B cell (primary cell): ENCODE measurements around the gene TF. TPM values are rescaled to one million over a fixed set of nuclear protein-coding genes. Genes with fewer than 3 reads are reported as not detected.

Source experiments
- ATAC-seq: fragments of 200-7000 bp; cut with Tn5 transposase; one replicate; pipeline ENCODE4 v1.10.0; 2021; ENCODE audit warnings: low read depth, mild to moderate bottlenecking, moderate number of reproducible peaks, moderate library complexity
- CTCF ChIA-PET: fragments of 350-600 bp; sonication (Branson Sonifier 250); formaldehyde crosslinking; loops from one replicate; lab custom pipeline; 2021; ENCODE audit warnings: antibody characterized with exemption, inconsistent platforms; lab: Charles Lee
- POLR2A ChIA-PET: fragments of 350-600 bp; sonication (Branson Sonifier 250); formaldehyde crosslinking; loops from one replicate; lab custom pipeline; 2021; ENCODE audit warnings: antibody characterized with exemption; lab: Charles Lee
- DNase-seq: peaks from one replicate; pipeline ENCODE4 v3.0.0; 2013
- H2AFZ ChIP-seq: 2 replicates; pipeline ENCODE4 v1.6.1; 2012; ENCODE audit warnings: mild to moderate bottlenecking, low read depth, low read length; ENCODE audit not compliant: insufficient read depth, poor library complexity, severe bottlenecking
- H3K27ac ChIP-seq, 2 donors: 1 replicate in 1 of 2; 2 replicates in 1 of 2; pipeline ENCODE4 v1.5.1; 2012 to 2013; ENCODE audit warnings: low read length in 2 of 2, mild to moderate bottlenecking in 2 of 2, moderate library complexity in 1 of 2
- H3K27me3 ChIP-seq, 4 experiments: fragments of 200-600 bp in 1 of 4; sonication (generic) in 1 of 4; replicated peaks in 1 of 4; 1 replicate in 2 of 4; 2 replicates in 2 of 4; pipeline versions ENCODE4 v1.6.1 to v1.7.0; 2013 to 2016; ENCODE audit warnings: low read length in 3 of 4, mild to moderate bottlenecking in 2 of 4, mixed read lengths in 1 of 4, moderate library complexity in 1 of 4; ENCODE audit not compliant: insufficient read depth in 4 of 4, control insufficient read depth in 3 of 4; ENCODE audit errors: control extremely low read depth in 1 of 4
- H3K36me3 ChIP-seq, 2 experiments: replicated peaks in 1 of 2; 1 replicate in 1 of 2; 2 replicates in 1 of 2; pipeline versions ENCODE4 v1.6.1 to v1.7.1; 2013; ENCODE audit warnings: low read length in 1 of 2; ENCODE audit not compliant: insufficient read depth in 2 of 2, control insufficient read depth in 1 of 2; ENCODE audit errors: control extremely low read depth in 1 of 2, extremely low read depth in 1 of 2
- H3K4me1 ChIP-seq, 2 donors: fragments of 200-600 bp in 1 of 2; sonication (generic) in 1 of 2; 1 replicate in 1 of 2; 2 replicates in 1 of 2; pipeline versions ENCODE4 v1.5.1 to v1.6.1; 2013 to 2017; ENCODE audit warnings: low read length in 2 of 2; ENCODE audit not compliant: control insufficient read depth in 2 of 2, insufficient read depth in 2 of 2
- H3K4me2 ChIP-seq: replicated peaks from 2 replicates; pipeline ENCODE3; 2012; ENCODE audit warnings: mild to moderate bottlenecking, low read depth, low read length; ENCODE audit not compliant: poor library complexity, severe bottlenecking
- H3K4me3 ChIP-seq, 5 experiments: fragments of 200-600 bp in 1 of 5; sonication (generic) in 1 of 5; 1 replicate in 3 of 5; 2 replicates in 2 of 5; pipeline versions ENCODE4 v1.5.1 to v1.7.0; 2011 to 2016; ENCODE audit warnings: low read length in 4 of 5, mild to moderate bottlenecking in 4 of 5, low read depth in 2 of 5, control low read depth in 1 of 5, moderate library complexity in 1 of 5; ENCODE audit not compliant: insufficient read depth in 1 of 5; ENCODE audit errors: control extremely low read depth in 1 of 5, extremely low read depth in 1 of 5
- H3K79me2 ChIP-seq: fragments of 200-600 bp; sonication (generic); one replicate; pipeline ENCODE4 v1.6.0; 2016; ENCODE audit warnings: low read length; ENCODE audit not compliant: control insufficient read depth, insufficient read depth
- H3K9ac ChIP-seq: fragments of 200-600 bp; sonication (generic); 2 replicates; pipeline ENCODE4 v1.6.1; 2017; ENCODE audit warnings: mild to moderate bottlenecking, low read length, moderate library complexity
- H3K9me3 ChIP-seq, 3 donors: one replicate each; pipeline versions ENCODE4 v1.6.1 to v1.7.1; 2013; ENCODE audit warnings: low read length in 2 of 3; ENCODE audit not compliant: control insufficient read depth in 2 of 3, insufficient read depth in 1 of 3; ENCODE audit errors: control extremely low read depth in 1 of 3
- H4K20me1 ChIP-seq: 2 replicates; pipeline ENCODE4 v1.6.0; 2012; ENCODE audit warnings: mild to moderate bottlenecking, low read length; ENCODE audit not compliant: insufficient read depth, control insufficient read depth, poor library complexity, severe bottlenecking
- H3K27ac Mint-ChIP-seq: one replicate; pipeline ENCODE4 v1.8.0; 2021; ENCODE audit warnings: mixed read lengths
- H3K27me3 Mint-ChIP-seq: one replicate; pipeline ENCODE4 v1.8.0; 2021; ENCODE audit warnings: mixed read lengths
- H3K4me1 Mint-ChIP-seq: one replicate; pipeline ENCODE4 v1.8.0; 2021; ENCODE audit warnings: mixed read lengths
- H3K4me3 Mint-ChIP-seq: one replicate; pipeline ENCODE4 v1.8.0; 2021; ENCODE audit warnings: mixed read lengths
- H3K9me3 Mint-ChIP-seq: one replicate; pipeline ENCODE4 v1.8.0; 2022; ENCODE audit warnings: mixed read lengths; ENCODE audit not compliant: insufficient read depth
- EZH2 ChIP-seq: IDR thresholded peaks from 2 replicates; pipeline ENCODE4 v1.6.1; 2012; ENCODE audit warnings: borderline replicate concordance, low read depth, mild to moderate bottlenecking, moderate library complexity, low read length; ENCODE audit not compliant: insufficient read depth, poor library complexity, severe bottlenecking
- WGBS: methylation state at CpG from one replicate; pipeline ENCODE4 v1.1.5; 2013; ENCODE audit warnings: missing lambda C conversion rate; ENCODE audit not compliant: insufficient coverage; 5-methylcytosine and 5-hydroxymethylcytosine counted together
- intact Hi-C: fragments of 100-400 bp; cut with micrococcal nuclease; formaldehyde crosslinking; loops from one replicate; pipeline ENCODE4 v1.10.0; 2022
- polyA plus RNA-seq: library from polyadenylated mRNA; depleted of rRNA; stranded (reverse); fragments of >200 nt; gene quantifications from 2 replicates; pipeline ENCODE4 v1.2.3, GENCODE V29; 2012
- total RNA-seq, 2 donors: library from RNA; stranded (reverse); fragments of 120-200 nt in 1 of 2; gene quantifications; 1 replicate in 1 of 2; 2 replicates in 1 of 2; pipeline versions ENCODE4 v1.2.3 to v1.2.4, GENCODE V29; 2013 to 2022
- TF ChIP-seq, protein P1 (sequence below): fragments of 200-600 bp; IDR thresholded peaks from one replicate; pipeline ENCODE4 v1.8.0; 2022; ENCODE audit warnings: antibody characterized with exemption, mild to moderate bottlenecking

Gene TF
- total and polyA plus RNA-seq, 2 donors (not counting 1 experiment from before 2014, with no cell fraction given) = 0.27 to 0.37 TPM

- no peak overlapping the region for H3K27ac Mint-ChIP-seq
- TF ChIP-seq EZH2 = no peak
- TF ChIP-seq, protein P1, sequence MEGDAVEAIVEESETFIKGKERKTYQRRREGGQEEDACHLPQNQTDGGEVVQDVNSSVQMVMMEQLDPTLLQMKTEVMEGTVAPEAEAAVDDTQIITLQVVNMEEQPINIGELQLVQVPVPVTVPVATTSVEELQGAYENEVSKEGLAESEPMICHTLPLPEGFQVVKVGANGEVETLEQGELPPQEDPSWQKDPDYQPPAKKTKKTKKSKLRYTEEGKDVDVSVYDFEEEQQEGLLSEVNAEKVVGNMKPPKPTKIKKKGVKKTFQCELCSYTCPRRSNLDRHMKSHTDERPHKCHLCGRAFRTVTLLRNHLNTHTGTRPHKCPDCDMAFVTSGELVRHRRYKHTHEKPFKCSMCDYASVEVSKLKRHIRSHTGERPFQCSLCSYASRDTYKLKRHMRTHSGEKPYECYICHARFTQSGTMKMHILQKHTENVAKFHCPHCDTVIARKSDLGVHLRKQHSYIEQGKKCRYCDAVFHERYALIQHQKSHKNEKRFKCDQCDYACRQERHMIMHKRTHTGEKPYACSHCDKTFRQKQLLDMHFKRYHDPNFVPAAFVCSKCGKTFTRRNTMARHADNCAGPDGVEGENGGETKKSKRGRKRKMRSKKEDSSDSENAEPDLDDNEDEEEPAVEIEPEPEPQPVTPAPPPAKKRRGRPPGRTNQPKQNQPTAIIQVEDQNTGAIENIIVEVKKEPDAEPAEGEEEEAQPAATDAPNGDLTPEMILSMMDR = no peak
- no peak for ATAC-seq
- intact Hi-C loops = no loop called here
- ChIA-PET POLR2A (no interaction called here), CTCF (no interaction called here)
- Histone ChIP-seq H3K36me3 (no peaks in the 10 kb centered on the region), H2AFZ (no peak overlapping the region), H3K4me2 (no peak overlapping the region), H3K79me2 (no peaks in the 10 kb centered on the region), H3K27me3 (peaks cover 0 to 6% (median 2%) of the 10 kb centered on the region in 4 experiments), H3K4me1 (no peaks in the 10 kb centered on the region), H4K20me1 (no peaks in the 10 kb centered on the region), H3K9me3 (peaks cover 0 to 5% (median 0%) of the 10 kb centered on the region in 3 donors), H3K27ac (no peak overlapping the region), H3K4me3 (no peak overlapping the region), H3K9ac (no peak overlapping the region)
- H3K27me3 Mint-ChIP-seq = peaks cover 14% of the 10 kb centered on the region
- 68% methylated on average over 31 of the region's 32 CpGs for WGBS
- no peaks in the 10 kb centered on the region for H3K4me1 Mint-ChIP-seq
- DNase-seq = no peak
- H3K9me3 Mint-ChIP-seq = no peaks in the 10 kb centered on the region
- H3K4me3 Mint-ChIP-seq = no peak overlapping the region
These were observed 37.6 kb downstream of the TF start for GRCh38 chr3:133783762-133784161.

- ChIA-PET POLR2A (no interaction called here), CTCF (no interaction called here)
- no peaks in the 10 kb centered on the region for H3K4me1 ChIP-seq
- H4K20me1 ChIP-seq = no peaks in the 10 kb centered on the region
- Mint-ChIP-seq H3K27ac (no peak overlapping the region), H3K4me3 (no peak overlapping the region), H3K27me3 (peaks cover 4% of the 10 kb centered on the region), H3K9me3 (peaks cover 6% of the 10 kb centered on the region), H3K4me1 (no peaks in the 10 kb centered on the region)
- peaks cover 0 to 5% (median 0%) of the 10 kb centered on the region in 4 experiments for H3K27me3 ChIP-seq
- H3K9me3 ChIP-seq = peaks cover 3 to 13% (median 5%) of the 10 kb centered on the region in 3 donors
- H3K36me3 ChIP-seq = no peaks in the 10 kb centered on the region
- H3K4me2 ChIP-seq = no peak overlapping the region
- H2AFZ ChIP-seq = no peak overlapping the region
- intact Hi-C loops = no loop called here
- no peak overlapping the region for H3K27ac ChIP-seq
- DNase-seq = no peak
- H3K4me3 ChIP-seq = no peak overlapping the region
- no peak overlapping the region for H3K9ac ChIP-seq
- no peak for ATAC-seq
- no CpG with 5 or more reads among the region's 2 CpGs for WGBS
- TF ChIP-seq, protein P1 = no peak
- TF ChIP-seq EZH2 = no peak
- no peaks in the 10 kb centered on the region for H3K79me2 ChIP-seq
These were observed 41.8 kb downstream of the TF start for GRCh38 chr3:133788024-133788423.
